ENCODE results near the gene FRG1. TPM values are rescaled to one million over a fixed set of nuclear protein-coding genes. Genes with fewer than 3 reads are reported as not detected.
"Not testable (repeated sequence)": the region's sequence is repeated elsewhere in the genome, so short reads cannot be mapped to it uniquely, and the experiment has no call there.

FRG1 gene
- total RNA-seq, 2 experiments from 2014 or later, result 48.7 to 49.0 TPM

- H3K27me3 Mint-ChIP-seq, result peaks cover 17% of the 10 kb centered on the region
- DNase-seq, result peak in 12 of 14 experiments; percentile 6 to 75 (median 22)
- H3K4me1 Mint-ChIP-seq (ENCODE audit: low read depth); H3K4me3 ChIP-seq (ENCODE audit: low read length); H3K27ac ChIP-seq (ENCODE audit: low read depth in 1 of 2, low read length in 2 of 2); H3K4me1 ChIP-seq (ENCODE audit: insufficient read depth, low read length); CTCF ChIA-PET; ATAC-seq (ENCODE audit: poor library complexity); H3K36me3 ChIP-seq (ENCODE audit: insufficient read depth, low read length); H3K4me3 Mint-ChIP-seq; POLR2A ChIA-PET; H3K27me3 ChIP-seq (ENCODE audit: control insufficient read depth in 1 of 2, insufficient read depth in 2 of 2, low read length in 2 of 2); H3K36me3 Mint-ChIP-seq (ENCODE audit: low read depth); H3K9me3 Mint-ChIP-seq; intact Hi-C loops (cut with DNase I, micrococcal nuclease); H3K9me3 ChIP-seq (ENCODE audit: control insufficient read depth in 1 of 2, insufficient read depth in 1 of 2, low read length in 2 of 2); H3K27ac Mint-ChIP-seq: not testable (repeated sequence)
- TF ChIP-seq, protein P1, sequence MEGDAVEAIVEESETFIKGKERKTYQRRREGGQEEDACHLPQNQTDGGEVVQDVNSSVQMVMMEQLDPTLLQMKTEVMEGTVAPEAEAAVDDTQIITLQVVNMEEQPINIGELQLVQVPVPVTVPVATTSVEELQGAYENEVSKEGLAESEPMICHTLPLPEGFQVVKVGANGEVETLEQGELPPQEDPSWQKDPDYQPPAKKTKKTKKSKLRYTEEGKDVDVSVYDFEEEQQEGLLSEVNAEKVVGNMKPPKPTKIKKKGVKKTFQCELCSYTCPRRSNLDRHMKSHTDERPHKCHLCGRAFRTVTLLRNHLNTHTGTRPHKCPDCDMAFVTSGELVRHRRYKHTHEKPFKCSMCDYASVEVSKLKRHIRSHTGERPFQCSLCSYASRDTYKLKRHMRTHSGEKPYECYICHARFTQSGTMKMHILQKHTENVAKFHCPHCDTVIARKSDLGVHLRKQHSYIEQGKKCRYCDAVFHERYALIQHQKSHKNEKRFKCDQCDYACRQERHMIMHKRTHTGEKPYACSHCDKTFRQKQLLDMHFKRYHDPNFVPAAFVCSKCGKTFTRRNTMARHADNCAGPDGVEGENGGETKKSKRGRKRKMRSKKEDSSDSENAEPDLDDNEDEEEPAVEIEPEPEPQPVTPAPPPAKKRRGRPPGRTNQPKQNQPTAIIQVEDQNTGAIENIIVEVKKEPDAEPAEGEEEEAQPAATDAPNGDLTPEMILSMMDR (IDR thresholded peaks at IDR 0.05), result peak; percentile 74
Measured at GRCh38 chr4:189904420-189905027, 36.1 kb upstream of the FRG1 start.

GRCh38 chr4:189912170-189912569 is 28.5 kb upstream of the FRG1 start:
- H3K4me1 ChIP-seq (ENCODE audit: insufficient read depth, low read length), result no peaks in the 10 kb centered on the region
- POLR2A ChIA-PET, result no interaction called here
- H3K27ac Mint-ChIP-seq, result no peak overlapping the region

GRCh38 chr4:189917161-189917891 is 23.3 kb upstream of the FRG1 start:
- Mint-ChIP-seq H3K9me3 (peaks cover 2% of the 10 kb centered on the region), H3K4me3 (no peak overlapping the region), H3K36me3 (ENCODE audit: low read depth) (peaks cover 38% of the 10 kb centered on the region), H3K4me1 (ENCODE audit: low read depth) (no peaks in the 10 kb centered on the region), H3K27ac (no peak overlapping the region), H3K27me3 (no peaks in the 10 kb centered on the region)
- intact Hi-C loops (cut with DNase I, micrococcal nuclease), result no loop called here
- Histone ChIP-seq H3K36me3 (ENCODE audit: insufficient read depth, low read length) (peaks cover 3% of the 10 kb centered on the region), H3K4me1 (ENCODE audit: insufficient read depth, low read length) (no peaks in the 10 kb centered on the region), H3K27ac (ENCODE audit: low read depth in 1 of 2, low read length in 2 of 2) (no peak overlapping the region), H3K4me3 (ENCODE audit: low read length) (no peak overlapping the region), H3K27me3 (ENCODE audit: control insufficient read depth in 1 of 2, insufficient read depth in 2 of 2, low read length in 2 of 2) (no peaks in the 10 kb centered on the region), H3K9me3 (ENCODE audit: control insufficient read depth in 1 of 2, insufficient read depth in 1 of 2, low read length in 2 of 2) (peaks cover 10 to 15% of the 10 kb centered on the region in 2 experiments)
- DNase-seq (no peak), ATAC-seq (ENCODE audit: poor library complexity) (no peak)
- TF ChIP-seq, protein P1 (IDR thresholded peaks at IDR 0.05), result no peak
- ChIA-PET POLR2A (no interaction called here), CTCF (no interaction called here)

More at GRCh38 chr4:189912170-189912569, 28.5 kb upstream of the FRG1 start:
- no peak overlapping the region for H3K4me3 Mint-ChIP-seq
- H3K27me3 Mint-ChIP-seq, result peaks cover 5% of the 10 kb centered on the region
- H3K36me3 ChIP-seq (ENCODE audit: insufficient read depth, low read length), result no peaks in the 10 kb centered on the region
- DNase-seq (peak in 1 of 14 experiments; percentile 19), ATAC-seq (ENCODE audit: poor library complexity) (no peak)
- H3K27me3 ChIP-seq (ENCODE audit: control insufficient read depth in 1 of 2, insufficient read depth in 2 of 2, low read length in 2 of 2), result no peaks in the 10 kb centered on the region
- no peak overlapping the region for H3K27ac ChIP-seq (ENCODE audit: low read depth in 1 of 2, low read length in 2 of 2)
- H3K4me1 Mint-ChIP-seq (ENCODE audit: low read depth), result no peaks in the 10 kb centered on the region
- intact Hi-C loops (cut with DNase I, micrococcal nuclease), result no loop called here
- no peaks in the 10 kb centered on the region for H3K36me3 Mint-ChIP-seq (ENCODE audit: low read depth)
- CTCF ChIA-PET, result no interaction called here
- H3K9me3 ChIP-seq (ENCODE audit: control insufficient read depth in 1 of 2, insufficient read depth in 1 of 2, low read length in 2 of 2), result peaks cover 0 to 6% of the 10 kb centered on the region in 2 experiments
- no peak overlapping the region for H3K4me3 ChIP-seq (ENCODE audit: low read length)
- H3K9me3 Mint-ChIP-seq, result peaks cover 3% of the 10 kb centered on the region
- TF ChIP-seq, protein P1 (IDR thresholded peaks at IDR 0.05), result peak; percentile 37

Data from CD4-positive, alpha-beta T cell (primary cell).